HG02678 (cell line): ENCODE data around the gene PAM.

Experiments used
- ATAC-seq: cut with Tn5 transposase; IDR thresholded peaks from one replicate; pipeline ENCODE4 v1.9.1; 2021; ENCODE audit warnings: mild to moderate bottlenecking, moderate library complexity; ENCODE audit not compliant: unreplicated experiment

Gene PAM

GRCh38 chr5:102754767-102755431, at the start of gene PAM:
Gene PAM (plus strand): TSS chr5:102755305. CDS start chr5:102866196, 110,891 bp downstream.
- ATAC-seq, result peak; percentile 89

GRCh38 chr5:102711525-102712385, 43.4 kb upstream of the PAM start:
- ATAC-seq, result no peak

GRCh38 chr5:102713278-102713677, 41.8 kb upstream of the PAM start:
- ATAC-seq, result peak; percentile 17

GRCh38 chr5:102713682-102714231, 41.3 kb upstream of the PAM start:
- peak; percentile 50 for ATAC-seq

GRCh38 chr5:102715082-102715807, 39.9 kb upstream of the PAM start:
- ATAC-seq, result no peak

GRCh38 chr5:102716017-102716416, 39.1 kb upstream of the PAM start:
- ATAC-seq, result no peak

- no peak for ATAC-seq
Measured at GRCh38 chr5:102718819-102719218, 36.3 kb upstream of the PAM start.

- ATAC-seq, result no peak
Measured at GRCh38 chr5:102719886-102720285, 35.2 kb upstream of the PAM start.

- no peak for ATAC-seq
Measured at GRCh38 chr5:102720969-102721368, 34.1 kb upstream of the PAM start.

- ATAC-seq, result no peak
Measured at GRCh38 chr5:102722931-102723330, 32.2 kb upstream of the PAM start.

GRCh38 chr5:102731693-102732092, 23.4 kb upstream of the PAM start:
- ATAC-seq, result no peak

- no peak for ATAC-seq
Measured at GRCh38 chr5:102733534-102733933, 21.6 kb upstream of the PAM start.

GRCh38 chr5:102737161-102737560, 17.9 kb upstream of the PAM start:
- ATAC-seq, result no peak

- ATAC-seq, result no peak
Measured at GRCh38 chr5:102737805-102738469, 17.2 kb upstream of the PAM start.

- no peak for ATAC-seq
Measured at GRCh38 chr5:102740515-102740914, 14.6 kb upstream of the PAM start.

- ATAC-seq, result no peak
Measured at GRCh38 chr5:102742215-102742614, 12.9 kb upstream of the PAM start.

GRCh38 chr5:102743900-102744299, 11.2 kb upstream of the PAM start:
- ATAC-seq, result no peak

GRCh38 chr5:102747386-102748166, 7.5 kb upstream of the PAM start:
- peak; percentile 68 for ATAC-seq

GRCh38 chr5:102749416-102750030, 5.6 kb upstream of the PAM start:
- no peak for ATAC-seq
